Neural progenitor cell (in vitro differentiated cells): ENCODE data around the gene CCNJ. TPM values are rescaled to one million over a fixed set of nuclear protein-coding genes. Genes with fewer than 3 reads are reported as not detected.

ENCODE experiments used
- DNase-seq: peaks from one replicate; pipeline ENCODE4 v3.0.0-alpha.2; 2016; ENCODE audit warnings: low spot score
- H2AFZ ChIP-seq: fragments of 200-600 bp; sonication (generic); replicated peaks from 2 replicates; pipeline ENCODE4 v1.6.1; 2016; ENCODE audit warnings: antibody characterized with exemption
- H3F3A ChIP-seq: fragments of 200-600 bp; sonication (generic); 2 replicates; pipeline ENCODE4 v1.6.1; 2016; ENCODE audit warnings: antibody characterized with exemption, low read depth
- H3K27ac ChIP-seq: fragments of 200-600 bp; sonication (generic); 2 replicates; pipeline ENCODE4 v1.5.1; 2016; ENCODE audit warnings: mild to moderate bottlenecking
- H3K27me3 ChIP-seq: fragments of 200-600 bp; sonication (generic); 2 replicates; pipeline ENCODE4 v1.6.1; 2016; ENCODE audit warnings: mild to moderate bottlenecking, moderate library complexity
- H3K36me3 ChIP-seq: fragments of 200-600 bp; sonication (generic); 2 replicates; pipeline ENCODE4 v1.5.1; 2016
- H3K4me1 ChIP-seq: fragments of 200-600 bp; sonication (generic); 2 replicates; pipeline ENCODE4 v1.6.1; 2016; ENCODE audit warnings: mixed run types
- H3K4me2 ChIP-seq: fragments of 200-600 bp; sonication (generic); 2 replicates; pipeline ENCODE4 v1.6.1; 2016
- H3K4me3 ChIP-seq: fragments of 200-600 bp; sonication (generic); 2 replicates; pipeline ENCODE4 v1.5.1; 2016
- H3K79me2 ChIP-seq: fragments of 200-600 bp; sonication (generic); 2 replicates; pipeline ENCODE4 v1.6.1; 2016; ENCODE audit warnings: low read depth
- H3K9ac ChIP-seq: fragments of 200-600 bp; sonication (generic); 2 replicates; pipeline ENCODE4 v1.6.1; 2016
- H3K9me3 ChIP-seq: fragments of 200-600 bp; sonication (generic); 2 replicates; pipeline ENCODE4 v1.5.1; 2016; ENCODE audit warnings: low read depth
- H4K20me1 ChIP-seq: fragments of 200-600 bp; sonication (generic); 2 replicates; pipeline ENCODE4 v1.6.1; 2016; ENCODE audit warnings: low read depth
- H3K27ac Mint-ChIP-seq: 3 replicates; pipeline ENCODE4 v1.8.0; 2021; ENCODE audit warnings: mixed read lengths
- H3K27me3 Mint-ChIP-seq: 2 replicates; pipeline ENCODE4 v1.8.0; 2022; ENCODE audit warnings: low read depth, mild to moderate bottlenecking, inconsistent platforms, moderate library complexity, mixed read lengths; ENCODE audit not compliant: insufficient read depth
- H3K36me3 Mint-ChIP-seq: 3 replicates; pipeline ENCODE4 v1.8.0; 2021; ENCODE audit warnings: mixed read lengths
- H3K4me1 Mint-ChIP-seq: 3 replicates; pipeline ENCODE4 v1.8.0; 2021; ENCODE audit warnings: mixed read lengths
- H3K4me3 Mint-ChIP-seq: 3 replicates; pipeline ENCODE4 v1.8.0; 2021; ENCODE audit warnings: mild to moderate bottlenecking, moderate library complexity, mixed read lengths
- H3K9me3 Mint-ChIP-seq: 3 replicates; pipeline ENCODE4 v1.8.0; 2020; ENCODE audit warnings: mixed read lengths
- EZH2 ChIP-seq: fragments of 200-600 bp; sonication (generic); IDR thresholded peaks from 2 replicates; pipeline ENCODE4 v1.6.1; 2017; ENCODE audit warnings: antibody characterized with exemption, mild to moderate bottlenecking, moderate library complexity
- EZH2phosphoT487 ChIP-seq: fragments of 200-600 bp; sonication (generic); IDR thresholded peaks from 2 replicates; pipeline ENCODE4 v1.6.1; 2017; ENCODE audit warnings: antibody characterized with exemption
- total RNA-seq: library from RNA; depleted of rRNA; stranded (reverse); fragments of >200 nt; gene quantifications from 2 replicates; pipeline ENCODE4 v1.2.3, GENCODE V29; 2015; ENCODE audit warnings: low replicate concordance
- TF ChIP-seq, protein P1 (sequence below): fragments of 200-600 bp; sonication (generic); IDR thresholded peaks from 2 replicates; pipeline ENCODE4 v1.5.1; 2017; ENCODE audit warnings: antibody characterized with exemption, mild to moderate bottlenecking

Gene CCNJ
- total RNA-seq, 1 donor from 2014 or later = 43.4 TPM

DNA sequence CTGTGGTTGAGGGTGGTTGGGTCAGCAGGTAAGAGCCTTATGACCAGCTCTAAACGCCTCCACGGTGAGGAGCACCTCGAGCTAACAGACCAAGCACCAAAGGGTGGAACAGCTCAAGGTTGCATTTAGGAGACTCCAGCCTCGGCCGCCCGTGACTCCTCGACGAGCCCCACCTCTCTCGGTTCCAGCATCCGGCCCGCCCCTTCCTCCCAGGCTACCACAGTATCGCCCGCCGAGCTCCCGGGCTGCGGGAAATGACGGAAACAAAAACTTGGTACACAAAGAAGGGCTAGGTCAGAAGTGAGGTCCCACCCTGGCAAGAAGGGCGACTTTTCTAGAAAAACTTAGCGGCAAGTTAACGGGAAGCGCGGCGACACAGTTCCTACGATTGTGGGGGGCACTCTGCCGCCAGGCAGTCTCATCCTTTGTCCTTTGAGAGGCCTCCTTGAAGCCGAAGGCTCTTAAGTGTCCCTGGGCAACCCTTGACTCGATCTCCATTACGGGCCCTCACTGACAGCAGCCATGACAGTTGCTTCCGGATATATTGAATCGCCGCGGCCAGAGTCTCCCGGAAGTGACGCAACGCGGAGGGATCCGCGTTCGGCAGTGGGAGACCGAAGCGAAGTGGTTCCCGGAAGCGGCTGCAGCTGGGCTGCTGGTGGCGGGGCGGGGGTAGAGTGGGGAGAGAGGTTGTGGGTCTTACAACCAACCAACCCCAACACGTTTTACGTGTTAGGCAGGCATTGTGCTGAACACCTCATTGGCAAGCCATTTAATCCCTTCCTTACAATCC is 46.5 kb downstream of the CCNJ start:
- H3K36me3 Mint-ChIP-seq = no peaks in the 10 kb centered on the region
- no peaks in the 10 kb centered on the region for H3K27me3 ChIP-seq
- no peaks in the 10 kb centered on the region for H3K9me3 ChIP-seq
- TF ChIP-seq EZH2 (no peak), EZH2phosphoT487 (no peak)
- TF ChIP-seq, protein P1, sequence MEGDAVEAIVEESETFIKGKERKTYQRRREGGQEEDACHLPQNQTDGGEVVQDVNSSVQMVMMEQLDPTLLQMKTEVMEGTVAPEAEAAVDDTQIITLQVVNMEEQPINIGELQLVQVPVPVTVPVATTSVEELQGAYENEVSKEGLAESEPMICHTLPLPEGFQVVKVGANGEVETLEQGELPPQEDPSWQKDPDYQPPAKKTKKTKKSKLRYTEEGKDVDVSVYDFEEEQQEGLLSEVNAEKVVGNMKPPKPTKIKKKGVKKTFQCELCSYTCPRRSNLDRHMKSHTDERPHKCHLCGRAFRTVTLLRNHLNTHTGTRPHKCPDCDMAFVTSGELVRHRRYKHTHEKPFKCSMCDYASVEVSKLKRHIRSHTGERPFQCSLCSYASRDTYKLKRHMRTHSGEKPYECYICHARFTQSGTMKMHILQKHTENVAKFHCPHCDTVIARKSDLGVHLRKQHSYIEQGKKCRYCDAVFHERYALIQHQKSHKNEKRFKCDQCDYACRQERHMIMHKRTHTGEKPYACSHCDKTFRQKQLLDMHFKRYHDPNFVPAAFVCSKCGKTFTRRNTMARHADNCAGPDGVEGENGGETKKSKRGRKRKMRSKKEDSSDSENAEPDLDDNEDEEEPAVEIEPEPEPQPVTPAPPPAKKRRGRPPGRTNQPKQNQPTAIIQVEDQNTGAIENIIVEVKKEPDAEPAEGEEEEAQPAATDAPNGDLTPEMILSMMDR = no peak
- H3F3A ChIP-seq = no peaks in the 10 kb centered on the region
- H4K20me1 ChIP-seq = no peaks in the 10 kb centered on the region
- no peak overlapping the region for H2AFZ ChIP-seq
- H3K4me2 ChIP-seq = no peak overlapping the region
- H3K27me3 Mint-ChIP-seq = no peaks in the 10 kb centered on the region
- no peak overlapping the region for H3K4me3 Mint-ChIP-seq
- no peak for DNase-seq
- no peaks in the 10 kb centered on the region for H3K9me3 Mint-ChIP-seq
- no peak overlapping the region for H3K9ac ChIP-seq
- no peaks in the 10 kb centered on the region for H3K36me3 ChIP-seq
- no peak overlapping the region for H3K27ac Mint-ChIP-seq
- H3K4me3 ChIP-seq = no peak overlapping the region
- no peaks in the 10 kb centered on the region for H3K4me1 Mint-ChIP-seq
- H3K4me1 ChIP-seq = no peaks in the 10 kb centered on the region
- H3K79me2 ChIP-seq = no peaks in the 10 kb centered on the region
- H3K27ac ChIP-seq = no peak overlapping the region

DNA sequence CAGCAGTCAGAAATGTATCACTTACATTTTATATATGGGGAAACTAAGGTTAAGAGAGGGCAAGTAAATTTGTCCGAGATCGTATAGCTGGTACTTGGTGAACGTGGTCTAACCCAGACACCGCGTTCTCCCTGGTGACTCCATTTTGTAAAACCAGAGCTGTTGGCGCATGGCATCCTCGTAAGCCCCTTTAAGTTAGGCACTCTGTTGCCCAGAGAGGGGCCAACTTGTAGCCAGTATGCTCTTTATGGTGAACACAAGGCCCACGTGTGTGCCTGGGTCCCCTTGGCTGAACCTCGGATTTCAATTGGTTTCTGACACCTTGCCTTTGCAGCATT is 47.0 kb downstream of the CCNJ start:
- no peaks in the 10 kb centered on the region for H3K4me1 Mint-ChIP-seq
- Histone ChIP-seq H3K36me3 (no peaks in the 10 kb centered on the region), H3F3A (no peaks in the 10 kb centered on the region), H3K9me3 (no peaks in the 10 kb centered on the region), H3K79me2 (no peaks in the 10 kb centered on the region), H2AFZ (no peak overlapping the region), H3K27ac (no peak overlapping the region), H4K20me1 (no peaks in the 10 kb centered on the region), H3K27me3 (no peaks in the 10 kb centered on the region), H3K9ac (no peak overlapping the region), H3K4me1 (no peaks in the 10 kb centered on the region), H3K4me3 (no peak overlapping the region), H3K4me2 (no peak overlapping the region)
- no peaks in the 10 kb centered on the region for H3K36me3 Mint-ChIP-seq
- no peaks in the 10 kb centered on the region for H3K9me3 Mint-ChIP-seq
- no peak overlapping the region for H3K4me3 Mint-ChIP-seq
- no peak overlapping the region for H3K27ac Mint-ChIP-seq
- H3K27me3 Mint-ChIP-seq = no peaks in the 10 kb centered on the region
- DNase-seq = no peak
- TF ChIP-seq EZH2 = no peak
- TF ChIP-seq, protein P1 = no peak
- no peak for TF ChIP-seq EZH2phosphoT487

DNA sequence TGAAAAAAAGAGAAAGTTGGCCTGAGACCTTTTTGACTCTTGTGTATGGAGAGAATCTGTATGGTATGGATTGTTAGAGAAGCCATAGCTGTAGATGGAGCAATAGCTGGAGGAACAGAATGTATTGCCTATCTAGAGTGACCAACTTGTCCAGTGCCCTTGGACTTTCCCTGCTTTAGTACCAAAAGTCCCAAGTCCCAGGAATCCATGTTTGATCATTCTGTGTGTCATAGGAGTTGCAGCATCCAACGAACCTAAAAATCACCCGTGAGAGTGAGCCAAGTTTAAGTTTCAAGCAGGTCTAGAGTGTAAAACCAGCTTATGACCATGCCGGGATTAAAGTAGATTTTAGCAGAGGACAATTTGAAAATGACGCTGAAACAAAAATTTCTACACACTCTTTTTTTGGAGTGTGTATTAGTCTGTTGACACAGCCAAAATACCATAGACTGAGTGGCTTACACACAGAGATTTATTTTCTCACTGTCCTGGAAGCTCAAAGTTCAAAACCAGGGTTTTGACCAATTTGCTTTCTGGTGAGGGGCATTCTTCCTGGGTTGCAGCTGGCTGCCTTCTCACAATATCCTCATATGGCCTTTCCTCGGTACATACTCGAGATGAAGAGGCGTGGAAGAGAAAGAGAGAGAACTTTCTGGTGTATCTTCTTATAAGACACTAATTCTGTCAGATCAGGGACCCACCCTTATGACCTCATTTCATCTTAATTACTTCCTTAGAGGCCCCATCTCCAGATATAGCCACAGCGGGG is 49.8 kb downstream of the CCNJ start:
- Histone ChIP-seq H3K27ac (no peak overlapping the region), H3K27me3 (no peaks in the 10 kb centered on the region), H3K36me3 (no peaks in the 10 kb centered on the region), H3K4me3 (no peak overlapping the region), H3K9me3 (no peaks in the 10 kb centered on the region), H3K79me2 (no peaks in the 10 kb centered on the region), H2AFZ (no peak overlapping the region), H4K20me1 (no peaks in the 10 kb centered on the region), H3K4me1 (no peaks in the 10 kb centered on the region), H3K9ac (no peak overlapping the region), H3F3A (no peaks in the 10 kb centered on the region), H3K4me2 (no peak overlapping the region)
- no peak overlapping the region for H3K4me3 Mint-ChIP-seq
- no peak for DNase-seq
- no peak overlapping the region for H3K27ac Mint-ChIP-seq
- no peak for TF ChIP-seq EZH2phosphoT487
- TF ChIP-seq, protein P1 = no peak
- TF ChIP-seq EZH2 = no peak
- H3K36me3 Mint-ChIP-seq = no peaks in the 10 kb centered on the region
- no peaks in the 10 kb centered on the region for H3K9me3 Mint-ChIP-seq
- no peaks in the 10 kb centered on the region for H3K4me1 Mint-ChIP-seq
- H3K27me3 Mint-ChIP-seq = no peaks in the 10 kb centered on the region
